Measurements from ENCODE around the gene MSRB3.
A peak's percentile ranks its signal among the peaks of the same experiment; 100 is the strongest.

Gene MSRB3

DNA sequence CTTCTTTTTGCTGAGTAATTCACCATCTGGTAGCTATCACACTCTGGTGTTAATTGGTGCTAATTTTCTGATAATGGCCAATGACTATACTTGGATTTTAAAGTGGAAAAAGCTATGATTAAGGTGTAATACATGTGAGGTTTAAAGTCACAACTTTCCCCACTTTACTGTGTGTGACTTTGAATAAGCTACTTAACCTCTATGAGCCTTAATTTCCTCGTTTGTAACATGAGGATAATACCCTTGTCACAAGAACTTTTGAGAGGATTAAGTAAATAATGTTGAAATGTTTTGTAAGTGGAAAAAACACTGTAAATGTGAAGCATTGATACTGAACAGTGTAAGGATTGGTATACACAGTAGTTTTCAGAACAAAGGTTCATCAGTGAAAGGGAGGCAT, 65.3 kb downstream of the MSRB3 start:
- H3K4me3 ChIP-seq (ENCODE audit: low read length): no peak overlapping the region
- peak; percentile 76 for DNase-seq (ENCODE audit: low read depth)
- TF ChIP-seq, protein P1, sequence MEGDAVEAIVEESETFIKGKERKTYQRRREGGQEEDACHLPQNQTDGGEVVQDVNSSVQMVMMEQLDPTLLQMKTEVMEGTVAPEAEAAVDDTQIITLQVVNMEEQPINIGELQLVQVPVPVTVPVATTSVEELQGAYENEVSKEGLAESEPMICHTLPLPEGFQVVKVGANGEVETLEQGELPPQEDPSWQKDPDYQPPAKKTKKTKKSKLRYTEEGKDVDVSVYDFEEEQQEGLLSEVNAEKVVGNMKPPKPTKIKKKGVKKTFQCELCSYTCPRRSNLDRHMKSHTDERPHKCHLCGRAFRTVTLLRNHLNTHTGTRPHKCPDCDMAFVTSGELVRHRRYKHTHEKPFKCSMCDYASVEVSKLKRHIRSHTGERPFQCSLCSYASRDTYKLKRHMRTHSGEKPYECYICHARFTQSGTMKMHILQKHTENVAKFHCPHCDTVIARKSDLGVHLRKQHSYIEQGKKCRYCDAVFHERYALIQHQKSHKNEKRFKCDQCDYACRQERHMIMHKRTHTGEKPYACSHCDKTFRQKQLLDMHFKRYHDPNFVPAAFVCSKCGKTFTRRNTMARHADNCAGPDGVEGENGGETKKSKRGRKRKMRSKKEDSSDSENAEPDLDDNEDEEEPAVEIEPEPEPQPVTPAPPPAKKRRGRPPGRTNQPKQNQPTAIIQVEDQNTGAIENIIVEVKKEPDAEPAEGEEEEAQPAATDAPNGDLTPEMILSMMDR (conservative IDR thresholded peaks at IDR 0.05; ENCODE audit: low read depth, low read length): no peak

DNA sequence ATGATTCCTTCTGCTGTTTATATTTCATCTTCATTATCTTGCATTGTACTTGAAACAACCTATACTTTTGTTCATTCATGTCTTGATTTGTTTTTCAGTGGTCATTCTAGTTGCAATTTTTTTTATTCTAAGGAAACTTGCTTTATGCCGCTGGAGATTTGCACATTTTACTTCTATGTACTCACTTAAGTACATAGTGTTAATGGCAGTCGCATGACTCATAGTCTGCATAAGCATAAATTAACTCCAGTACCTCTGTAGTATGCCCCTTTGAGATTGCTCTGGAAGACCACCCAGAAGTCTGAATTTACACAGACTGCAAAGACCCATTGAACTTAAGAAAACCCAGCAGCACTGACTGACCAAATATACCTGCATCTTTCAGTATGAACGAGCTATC, 77.0 kb downstream of the MSRB3 start:
- TF ChIP-seq, protein P1 (conservative IDR thresholded peaks at IDR 0.05; ENCODE audit: low read depth, low read length): no peak
- no peak overlapping the region for H3K4me3 ChIP-seq (ENCODE audit: low read length)
- no peak for DNase-seq (ENCODE audit: low read depth)

DNA sequence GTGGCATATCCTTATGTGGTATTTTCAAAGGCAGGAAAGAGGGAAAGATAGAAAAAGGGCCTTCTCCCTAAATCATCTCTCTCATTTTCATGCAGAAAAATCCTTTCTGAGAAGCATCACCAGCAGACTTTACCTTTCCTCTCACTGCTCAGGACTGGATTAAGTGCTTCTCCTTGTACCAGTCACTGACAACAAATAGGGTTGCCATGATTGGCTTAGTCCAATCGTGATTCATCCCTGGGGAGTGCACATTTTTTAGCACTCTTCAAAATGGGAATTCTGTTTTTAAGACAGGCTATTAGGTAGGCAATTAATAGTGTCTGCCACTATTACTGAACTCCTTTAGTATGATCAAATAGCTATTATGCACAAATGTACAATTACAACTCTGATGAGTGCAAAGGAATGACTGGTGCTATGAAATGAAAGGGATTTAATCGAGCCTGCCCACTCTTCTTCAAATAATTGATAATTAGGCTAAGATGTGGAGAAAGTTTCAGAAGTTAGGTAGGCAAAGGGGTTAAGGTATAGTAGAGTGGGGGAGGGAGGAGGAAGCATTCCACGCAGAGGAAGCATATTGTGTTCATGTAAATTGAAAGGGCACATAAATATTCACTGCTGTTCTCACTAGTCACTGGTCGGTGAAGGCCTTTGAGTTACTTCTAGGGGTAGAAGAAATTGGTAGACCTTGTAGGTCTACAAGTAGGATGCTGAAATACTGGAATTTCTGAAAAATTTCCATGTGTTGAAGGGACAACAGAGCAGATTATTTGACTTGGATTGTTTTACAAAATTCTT, 84.0 kb downstream of the MSRB3 start:
- no peak overlapping the region for H3K4me3 ChIP-seq (ENCODE audit: low read length)
- peak; percentile 58 for DNase-seq (ENCODE audit: low read depth)
- TF ChIP-seq, protein P1 (conservative IDR thresholded peaks at IDR 0.05; ENCODE audit: low read depth, low read length): no peak

DNA sequence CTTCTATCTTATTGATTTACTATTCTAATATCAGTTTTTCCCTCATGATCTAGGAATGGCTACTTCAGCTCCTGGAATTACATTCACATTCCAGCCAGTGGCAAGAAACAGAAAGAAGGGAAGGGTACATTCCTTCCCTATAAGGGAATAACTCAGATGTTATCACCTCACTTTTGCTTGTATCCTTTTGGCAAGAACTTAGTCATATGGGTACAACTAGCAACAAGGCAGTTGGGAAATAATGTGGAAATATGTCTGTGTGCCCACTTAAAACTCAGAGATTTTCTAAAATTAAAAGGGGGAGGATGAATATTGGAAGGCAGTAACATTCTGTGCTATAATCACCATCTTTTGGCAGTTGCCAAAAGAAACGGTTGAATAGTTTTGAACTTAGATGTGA, 85.6 kb downstream of the MSRB3 start:
- TF ChIP-seq, protein P1 (conservative IDR thresholded peaks at IDR 0.05; ENCODE audit: low read depth, low read length): no peak
- no peak overlapping the region for H3K4me3 ChIP-seq (ENCODE audit: low read length)
- no peak for DNase-seq (ENCODE audit: low read depth)

DNA sequence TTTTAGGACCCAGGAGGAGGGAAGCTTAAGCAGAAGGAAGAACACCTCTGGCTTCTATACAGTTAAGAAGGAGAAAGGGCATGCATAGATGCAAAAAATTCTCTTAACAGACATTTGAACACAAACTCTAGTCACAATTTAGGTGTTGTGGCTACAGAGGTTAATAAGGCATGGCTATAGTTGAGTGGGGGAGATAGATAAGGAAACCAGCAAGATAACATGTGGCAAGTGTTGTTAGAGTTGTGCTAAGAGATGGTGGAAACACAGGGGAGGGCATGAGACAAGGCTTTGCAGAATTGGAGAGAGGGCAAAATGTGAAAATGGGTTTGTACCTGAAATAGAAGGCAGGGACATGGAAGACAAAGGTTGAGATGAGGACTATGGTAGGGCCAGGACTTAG, 88.9 kb downstream of the MSRB3 start:
- TF ChIP-seq, protein P1 (conservative IDR thresholded peaks at IDR 0.05; ENCODE audit: low read depth, low read length): no peak
- no peak overlapping the region for H3K4me3 ChIP-seq (ENCODE audit: low read length)
- no peak for DNase-seq (ENCODE audit: low read depth)

DNA sequence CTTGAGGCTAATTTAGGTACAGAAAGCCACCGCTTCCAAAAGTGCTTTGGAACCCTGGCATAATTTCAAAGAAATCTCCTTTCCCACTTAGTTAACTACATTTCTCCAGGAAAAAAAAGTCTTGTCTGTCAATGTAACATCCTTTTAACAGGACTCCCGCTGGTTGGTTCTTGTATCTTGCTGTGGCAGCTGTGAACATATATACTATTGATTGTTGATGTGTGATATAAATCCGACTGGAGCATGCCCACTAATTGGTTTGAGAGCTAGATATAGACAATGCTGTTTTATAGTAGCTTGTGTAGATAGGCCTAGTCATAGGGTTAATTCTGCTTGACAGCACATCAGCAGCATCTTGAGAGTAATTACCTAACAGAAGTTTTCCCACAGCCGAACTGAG, 89.6 kb downstream of the MSRB3 start:
- no peak for DNase-seq (ENCODE audit: low read depth)

More for the DNA sequence above, 89.6 kb downstream of the MSRB3 start:
- TF ChIP-seq, protein P1 (conservative IDR thresholded peaks at IDR 0.05; ENCODE audit: low read depth, low read length): no peak
- no peak overlapping the region for H3K4me3 ChIP-seq (ENCODE audit: low read length)

Measured in retinal pigment epithelial cell (primary cell).